GM19467 (cell line): ENCODE results near the gene PTGES2.
A peak's percentile ranks its signal among the peaks of the same experiment; 100 is the strongest.

Experiments
- ATAC-seq: cut with Tn5 transposase; IDR thresholded peaks from one replicate; pipeline ENCODE4 v1.9.1; 2021; ENCODE audit warnings: mild to moderate bottlenecking, moderate library complexity; ENCODE audit not compliant: unreplicated experiment

Gene PTGES2

GRCh38 chr9:128106181-128106939 lies 21.2 kb downstream of the PTGES2 start:
- no peak for ATAC-seq

- no peak for ATAC-seq
Observed at GRCh38 chr9:128105538-128106175, 21.9 kb downstream of the PTGES2 start.

- no peak for ATAC-seq
Observed at GRCh38 chr9:128104171-128104618, 23.3 kb downstream of the PTGES2 start.

GRCh38 chr9:128103589-128103962 lies 24.0 kb downstream of the PTGES2 start:
- ATAC-seq, result no peak

- no peak for ATAC-seq
Observed at GRCh38 chr9:128102861-128103588, 24.5 kb downstream of the PTGES2 start.

- ATAC-seq, result no peak
Observed at GRCh38 chr9:128102196-128102595, 25.3 kb downstream of the PTGES2 start.

- ATAC-seq, result no peak
Observed at GRCh38 chr9:128101690-128102089, 25.8 kb downstream of the PTGES2 start.

GRCh38 chr9:128101231-128101661 lies 26.3 kb downstream of the PTGES2 start:
- ATAC-seq, result no peak

- ATAC-seq, result no peak
Observed at GRCh38 chr9:128100581-128100980, 26.9 kb downstream of the PTGES2 start.

- no peak for ATAC-seq
Observed at GRCh38 chr9:128099932-128100491, 27.5 kb downstream of the PTGES2 start.

- ATAC-seq, result no peak
Observed at GRCh38 chr9:128099231-128099931, 28.1 kb downstream of the PTGES2 start.

GRCh38 chr9:128098297-128099230 lies 29.0 kb downstream of the PTGES2 start:
- ATAC-seq, result no peak

- no peak for ATAC-seq
Observed at GRCh38 chr9:128097543-128098296, 29.8 kb downstream of the PTGES2 start.

GRCh38 chr9:128096616-128097536 lies 30.7 kb downstream of the PTGES2 start:
- ATAC-seq, result no peak

GRCh38 chr9:128094950-128095544 lies 32.5 kb downstream of the PTGES2 start:
- ATAC-seq, result no peak

GRCh38 chr9:128094166-128094949 lies 33.2 kb downstream of the PTGES2 start:
- ATAC-seq, result peak; percentile 90

GRCh38 chr9:128093011-128093410 lies 34.5 kb downstream of the PTGES2 start:
- no peak for ATAC-seq
